GM10248 (cell line): ENCODE results near the gene AFDN.

Source experiments
- CTCF ChIA-PET: fragments of 300-600 bp; sonication (Branson Sonifier 250); formaldehyde crosslinking; extraction: SDS; loops from one replicate; lab custom pipeline; 2021; ENCODE audit warnings: antibody characterized with exemption; lab: Yijun Ruan, JAX
- POLR2A ChIA-PET: fragments of 350-650 bp; sonication (Branson Sonifier 250); formaldehyde crosslinking; extraction: SDS; loops from one replicate; lab custom pipeline; 2020; ENCODE audit warnings: antibody characterized with exemption; lab: Yijun Ruan, JAX
- DNase-seq: peaks from one replicate; pipeline ENCODE4 v3.0.0; 2012; ENCODE audit errors: extremely low spot score
- CTCF ChIP-seq: IDR thresholded peaks from 2 replicates; pipeline ENCODE4 v1.5.1; 2012; ENCODE audit warnings: mild to moderate bottlenecking, low read depth; ENCODE audit errors: extremely low read depth, missing control alignments, control extremely low read depth

AFDN gene

GRCh38 chr6:167807200-167807599 is 19.5 kb upstream of the AFDN start:
- POLR2A ChIA-PET, result no interaction called here
- CTCF ChIA-PET, result no interaction called here
- TF ChIP-seq CTCF, result no peak
- no peak for DNase-seq

- ChIA-PET CTCF (no interaction called here), POLR2A (no interaction called here)
- TF ChIP-seq CTCF, result no peak
- no peak for DNase-seq
Observed at GRCh38 chr6:167807756-167808155, 19.0 kb upstream of the AFDN start.

GRCh38 chr6:167811040-167811439 is 15.7 kb upstream of the AFDN start:
- ChIA-PET POLR2A (no interaction called here), CTCF (no interaction called here)
- DNase-seq, result no peak

GRCh38 chr6:167811442-167812087 is 15.1 kb upstream of the AFDN start:
- no peak for TF ChIP-seq CTCF
- CTCF ChIA-PET, result no interaction called here
- no peak for DNase-seq
- POLR2A ChIA-PET, result no interaction called here

More at GRCh38 chr6:167811040-167811439, 15.7 kb upstream of the AFDN start:
- TF ChIP-seq CTCF, result no peak

- TF ChIP-seq CTCF, result no peak
- POLR2A ChIA-PET, result no interaction called here
- CTCF ChIA-PET, result no interaction called here
- no peak for DNase-seq
Observed at GRCh38 chr6:167812088-167812487, 14.6 kb upstream of the AFDN start.

GRCh38 chr6:167815296-167815980 is 11.3 kb upstream of the AFDN start:
- DNase-seq, result no peak
- ChIA-PET POLR2A (no interaction called here), CTCF (no interaction called here)
- no peak for TF ChIP-seq CTCF

GRCh38 chr6:167817016-167817415 is 9.7 kb upstream of the AFDN start:
- CTCF ChIA-PET, result no interaction called here
- POLR2A ChIA-PET, result no interaction called here
- no peak for DNase-seq
- TF ChIP-seq CTCF, result no peak
